Measurements from ENCODE around the gene CBX1. TPM values are rescaled to one million over a fixed set of nuclear protein-coding genes. Genes with fewer than 3 reads are reported as not detected.

CBX1 gene
- total and polyA plus RNA-seq, 2 of the 13 experiments (the other 11 are each of a cell fraction or from before 2014, with no cell fraction given) = 17.8 to 108 TPM

- TF ChIP-seq ZNF800 (CRISPR knock-in tag; IDR thresholded peaks at IDR 0.05) (0 out of 2 replicates have a peak, but pooled peaks have one; percentile 6), ZNF362 (CRISPR knock-in tag; IDR thresholded peaks at IDR 0.05; ENCODE audit: borderline replicate concordance) (no peak), RBFOX2 (IDR thresholded peaks at IDR 0.05; ENCODE audit: low read depth, low read length) (no peak), MYC (CRISPR knock-in tag; IDR thresholded peaks at IDR 0.05; ENCODE audit: borderline replicate concordance) (no peak), TFDP2 (CRISPR knock-in tag; IDR thresholded peaks at IDR 0.05) (no peak), BRCA1 (CRISPR knock-in tag; IDR thresholded peaks at IDR 0.05) (no peak), ZNF652 (CRISPR knock-in tag; IDR thresholded peaks at IDR 0.05; ENCODE audit: borderline replicate concordance, low read depth) (no peak), HMGA1 (CRISPR knock-in tag; conservative IDR thresholded peaks at IDR 0.05) (no peak), RELA (CRISPR knock-in tag; IDR thresholded peaks at IDR 0.05) (no peak), ZBTB43 (CRISPR knock-in tag; conservative IDR thresholded peaks at IDR 0.05) (no peak), SSRP1 (CRISPR knock-in tag; IDR thresholded peaks at IDR 0.05) (no peak), U2AF2 (IDR thresholded peaks at IDR 0.05; ENCODE audit: low read depth, low read length) (no peak), JUND (CRISPR knock-in tag; IDR thresholded peaks at IDR 0.05) (no peak), ZFP82 (CRISPR knock-in tag; IDR thresholded peaks at IDR 0.05; ENCODE audit: borderline replicate concordance) (no peak), ZNF589 (CRISPR knock-in tag; conservative IDR thresholded peaks at IDR 0.05) (0 out of 2 replicates have a peak, but pooled peaks have one; percentile 33)
- TF ChIP-seq, protein P1, sequence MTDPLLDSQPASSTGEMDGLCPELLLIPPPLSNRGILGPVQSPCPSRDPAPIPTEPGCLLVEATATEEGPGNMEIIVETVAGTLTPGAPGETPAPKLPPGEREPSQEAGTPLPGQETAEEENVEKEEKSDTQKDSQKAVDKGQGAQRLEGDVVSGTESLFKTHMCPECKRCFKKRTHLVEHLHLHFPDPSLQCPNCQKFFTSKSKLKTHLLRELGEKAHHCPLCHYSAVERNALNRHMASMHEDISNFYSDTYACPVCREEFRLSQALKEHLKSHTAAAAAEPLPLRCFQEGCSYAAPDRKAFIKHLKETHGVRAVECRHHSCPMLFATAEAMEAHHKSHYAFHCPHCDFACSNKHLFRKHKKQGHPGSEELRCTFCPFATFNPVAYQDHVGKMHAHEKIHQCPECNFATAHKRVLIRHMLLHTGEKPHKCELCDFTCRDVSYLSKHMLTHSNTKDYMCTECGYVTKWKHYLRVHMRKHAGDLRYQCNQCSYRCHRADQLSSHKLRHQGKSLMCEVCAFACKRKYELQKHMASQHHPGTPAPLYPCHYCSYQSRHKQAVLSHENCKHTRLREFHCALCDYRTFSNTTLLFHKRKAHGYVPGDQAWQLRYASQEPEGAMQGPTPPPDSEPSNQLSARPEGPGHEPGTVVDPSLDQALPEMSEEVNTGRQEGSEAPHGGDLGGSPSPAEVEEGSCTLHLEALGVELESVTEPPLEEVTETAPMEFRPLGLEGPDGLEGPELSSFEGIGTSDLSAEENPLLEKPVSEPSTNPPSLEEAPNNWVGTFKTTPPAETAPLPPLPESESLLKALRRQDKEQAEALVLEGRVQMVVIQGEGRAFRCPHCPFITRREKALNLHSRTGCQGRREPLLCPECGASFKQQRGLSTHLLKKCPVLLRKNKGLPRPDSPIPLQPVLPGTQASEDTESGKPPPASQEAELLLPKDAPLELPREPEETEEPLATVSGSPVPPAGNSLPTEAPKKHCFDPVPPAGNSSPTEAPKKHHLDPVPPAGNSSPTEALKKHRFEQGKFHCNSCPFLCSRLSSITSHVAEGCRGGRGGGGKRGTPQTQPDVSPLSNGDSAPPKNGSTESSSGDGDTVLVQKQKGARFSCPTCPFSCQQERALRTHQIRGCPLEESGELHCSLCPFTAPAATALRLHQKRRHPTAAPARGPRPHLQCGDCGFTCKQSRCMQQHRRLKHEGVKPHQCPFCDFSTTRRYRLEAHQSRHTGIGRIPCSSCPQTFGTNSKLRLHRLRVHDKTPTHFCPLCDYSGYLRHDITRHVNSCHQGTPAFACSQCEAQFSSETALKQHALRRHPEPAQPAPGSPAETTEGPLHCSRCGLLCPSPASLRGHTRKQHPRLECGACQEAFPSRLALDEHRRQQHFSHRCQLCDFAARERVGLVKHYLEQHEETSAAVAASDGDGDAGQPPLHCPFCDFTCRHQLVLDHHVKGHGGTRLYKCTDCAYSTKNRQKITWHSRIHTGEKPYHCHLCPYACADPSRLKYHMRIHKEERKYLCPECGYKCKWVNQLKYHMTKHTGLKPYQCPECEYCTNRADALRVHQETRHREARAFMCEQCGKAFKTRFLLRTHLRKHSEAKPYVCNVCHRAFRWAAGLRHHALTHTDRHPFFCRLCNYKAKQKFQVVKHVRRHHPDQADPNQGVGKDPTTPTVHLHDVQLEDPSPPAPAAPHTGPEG (CRISPR knock-in tag; IDR thresholded peaks at IDR 0.05) = no peak
Observed at GRCh38 chr17:48024149-48025039, 76.9 kb downstream of the CBX1 start (continued).
